ENCODE data around the gene LTO1. TPM values are rescaled to one million over a fixed set of nuclear protein-coding genes. Genes with fewer than 3 reads are reported as not detected.

Gene LTO1
- total RNA-seq, 4 donors from 2014 or later = 9.9 to 27.3 (median 20.6) TPM

DNA sequence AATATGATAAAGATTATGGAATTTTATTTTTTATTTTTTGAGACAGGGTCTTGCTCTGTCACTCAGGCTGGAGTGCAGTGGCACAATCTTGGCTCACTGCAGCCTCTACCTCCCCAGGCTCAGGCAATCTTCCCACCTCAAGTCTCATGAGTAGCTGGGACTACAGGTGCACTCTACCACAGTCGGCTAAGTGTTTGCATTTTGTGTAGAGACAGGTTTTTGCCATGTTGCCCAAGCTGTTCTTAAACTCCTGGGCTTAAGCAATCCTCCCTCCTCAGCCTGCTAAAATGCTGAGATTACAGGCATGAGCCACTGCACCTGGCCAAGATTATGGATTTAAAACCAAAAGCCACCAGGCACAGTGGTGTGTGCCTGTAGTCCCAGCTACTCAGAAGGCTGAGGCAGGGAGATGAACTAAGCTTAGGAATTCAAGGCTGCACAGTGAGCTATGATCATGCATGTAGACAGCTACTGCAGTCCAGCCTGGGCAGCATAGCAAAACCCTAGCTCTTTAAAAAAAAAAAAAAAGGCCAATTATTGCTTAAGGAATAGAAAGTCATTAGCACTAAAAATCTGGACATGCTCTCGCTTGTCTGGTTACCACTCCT is 54.4 kb downstream of the LTO1 start:
- TF ChIP-seq, protein P1, sequence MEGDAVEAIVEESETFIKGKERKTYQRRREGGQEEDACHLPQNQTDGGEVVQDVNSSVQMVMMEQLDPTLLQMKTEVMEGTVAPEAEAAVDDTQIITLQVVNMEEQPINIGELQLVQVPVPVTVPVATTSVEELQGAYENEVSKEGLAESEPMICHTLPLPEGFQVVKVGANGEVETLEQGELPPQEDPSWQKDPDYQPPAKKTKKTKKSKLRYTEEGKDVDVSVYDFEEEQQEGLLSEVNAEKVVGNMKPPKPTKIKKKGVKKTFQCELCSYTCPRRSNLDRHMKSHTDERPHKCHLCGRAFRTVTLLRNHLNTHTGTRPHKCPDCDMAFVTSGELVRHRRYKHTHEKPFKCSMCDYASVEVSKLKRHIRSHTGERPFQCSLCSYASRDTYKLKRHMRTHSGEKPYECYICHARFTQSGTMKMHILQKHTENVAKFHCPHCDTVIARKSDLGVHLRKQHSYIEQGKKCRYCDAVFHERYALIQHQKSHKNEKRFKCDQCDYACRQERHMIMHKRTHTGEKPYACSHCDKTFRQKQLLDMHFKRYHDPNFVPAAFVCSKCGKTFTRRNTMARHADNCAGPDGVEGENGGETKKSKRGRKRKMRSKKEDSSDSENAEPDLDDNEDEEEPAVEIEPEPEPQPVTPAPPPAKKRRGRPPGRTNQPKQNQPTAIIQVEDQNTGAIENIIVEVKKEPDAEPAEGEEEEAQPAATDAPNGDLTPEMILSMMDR (IDR thresholded peaks at IDR 0.05) = no peak
- DNase-seq (ENCODE audit: low spot score) = no peak
- no peak for ATAC-seq (ENCODE audit: low FRiP score)

DNA sequence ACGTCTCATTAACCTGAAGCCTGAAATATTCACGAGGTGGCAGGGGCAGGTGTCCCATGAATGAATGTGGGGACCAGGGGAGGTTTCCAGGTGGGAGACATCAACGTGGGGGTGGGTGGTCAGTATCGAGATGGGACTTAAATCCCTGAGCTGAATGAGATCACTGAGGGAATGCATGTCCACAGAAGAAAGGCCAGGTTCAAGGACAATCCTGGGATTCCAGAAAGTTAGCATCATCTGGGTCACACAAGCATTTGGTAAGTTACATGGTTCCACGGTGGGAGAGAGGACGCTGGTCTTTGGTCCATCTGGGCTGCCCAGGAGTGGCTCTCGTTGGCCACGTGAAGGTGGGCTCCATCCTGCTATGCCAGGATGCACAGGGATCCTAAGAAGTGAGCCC is 56.9 kb downstream of the LTO1 start:
- ATAC-seq (ENCODE audit: low FRiP score) = no peak
- no peak for DNase-seq (ENCODE audit: low spot score)
- TF ChIP-seq, protein P1 (IDR thresholded peaks at IDR 0.05) = no peak

DNA sequence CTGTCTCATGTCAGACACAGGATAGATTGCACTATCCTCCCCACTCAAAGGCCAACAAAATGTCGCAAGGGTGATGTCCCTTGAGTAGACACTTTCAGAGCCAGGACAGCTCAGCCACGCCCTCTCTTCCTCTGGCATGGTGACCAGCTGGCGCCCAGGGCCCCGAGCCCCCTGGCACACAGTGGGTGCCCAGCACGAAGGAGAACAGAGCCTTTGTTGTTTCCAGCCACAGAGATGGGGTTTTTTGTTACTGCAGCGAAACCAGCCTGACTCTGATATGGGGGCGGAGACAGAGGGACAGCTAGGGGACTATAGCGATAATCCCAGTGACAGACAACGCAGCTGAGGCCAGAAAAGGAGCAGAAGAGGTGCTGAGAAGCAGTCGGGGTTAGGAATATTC is 57.5 kb downstream of the LTO1 start:
- DNase-seq (ENCODE audit: low spot score) = no peak
- no peak for ATAC-seq (ENCODE audit: low FRiP score)
- TF ChIP-seq, protein P1 (IDR thresholded peaks at IDR 0.05) = no peak

DNA sequence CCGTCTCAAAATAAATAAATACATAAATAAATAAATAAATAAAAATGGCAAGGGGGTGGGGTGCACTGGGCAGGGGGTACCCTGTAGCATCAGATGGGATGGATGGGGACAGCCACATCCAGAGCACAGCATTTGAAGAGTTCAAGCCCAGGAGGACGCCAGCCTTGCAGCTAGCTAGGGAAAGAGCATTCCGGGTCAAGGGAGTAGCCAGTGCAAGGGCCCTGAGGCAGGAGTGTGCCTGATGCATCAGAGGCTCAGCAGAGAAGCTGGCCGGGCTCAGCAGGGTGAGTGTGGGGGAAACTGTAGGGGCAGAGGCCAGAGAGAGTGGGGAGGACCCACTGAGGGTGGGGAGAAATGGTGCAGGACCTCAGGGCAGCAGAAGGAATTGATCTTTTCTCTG is 57.9 kb downstream of the LTO1 start:
- DNase-seq (ENCODE audit: low spot score) (no peak), ATAC-seq (ENCODE audit: low FRiP score) (no peak)
- TF ChIP-seq, protein P1 (IDR thresholded peaks at IDR 0.05) = no peak

Other genes with a start within 250 kb of the LTO1 start
- not detected for gene LINC01488, start 193.7 kb downstream of the LTO1 start, total RNA-seq
- gene CCND1, start 34.2 kb downstream of the LTO1 start, total RNA-seq = 100 to 1,000 TPM in 1 of 4 donors, 10 to 100 TPM in 3; 40.3 to 216 (median 58.2) TPM
- not detected for gene FGF19, start 28.7 kb upstream of the LTO1 start, total RNA-seq
- not detected for gene FGF4, start 100.0 kb upstream of the LTO1 start, total RNA-seq
- gene FGF3, start 144.1 kb upstream of the LTO1 start, total RNA-seq = not detected

Data from omental fat pad (tissue), 4 donors.